GM18951 (cell line): ENCODE results near the gene CAMK2A.

Source experiments
- POLR2A ChIP-seq: IDR thresholded peaks from 4 replicates; pipeline ENCODE4 v1.6.1; 2011; ENCODE audit warnings: mild to moderate bottlenecking; ENCODE audit not compliant: insufficient read length, insufficient read depth; ENCODE audit errors: extremely low read depth
- in situ Hi-C: fragments of 300-500 bp; cut with MboI; formaldehyde crosslinking; loops from one replicate; pipeline ENCODE4 v1.12.0; 2022; ENCODE audit warnings: low sequenced_read_pairs, mixed read lengths, inconsistent platforms; ENCODE audit not compliant: unreplicated experiment

Gene CAMK2A

DNA sequence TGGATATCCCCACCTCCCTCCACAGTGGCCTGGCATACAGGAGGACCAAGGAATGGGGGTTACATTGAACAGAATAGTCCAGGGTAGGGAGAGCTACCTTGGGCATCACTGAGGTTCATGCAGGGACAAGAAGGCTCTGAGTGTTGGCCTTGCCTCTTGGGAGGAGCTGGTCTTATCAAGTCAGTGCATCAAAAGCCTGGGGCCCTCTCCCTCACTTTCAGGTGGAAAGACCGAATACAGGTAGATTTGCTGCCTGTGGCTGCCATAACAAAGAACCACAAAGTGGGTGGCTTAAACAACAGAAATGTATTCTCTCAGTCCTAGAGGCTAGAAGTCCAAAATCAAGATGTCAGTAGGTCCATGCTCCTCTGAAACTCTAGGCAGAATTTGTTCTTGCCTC lies 31.6 kb upstream of the CAMK2A start:
- no peak for TF ChIP-seq POLR2A
- in situ Hi-C loops = no loop called here

DNA sequence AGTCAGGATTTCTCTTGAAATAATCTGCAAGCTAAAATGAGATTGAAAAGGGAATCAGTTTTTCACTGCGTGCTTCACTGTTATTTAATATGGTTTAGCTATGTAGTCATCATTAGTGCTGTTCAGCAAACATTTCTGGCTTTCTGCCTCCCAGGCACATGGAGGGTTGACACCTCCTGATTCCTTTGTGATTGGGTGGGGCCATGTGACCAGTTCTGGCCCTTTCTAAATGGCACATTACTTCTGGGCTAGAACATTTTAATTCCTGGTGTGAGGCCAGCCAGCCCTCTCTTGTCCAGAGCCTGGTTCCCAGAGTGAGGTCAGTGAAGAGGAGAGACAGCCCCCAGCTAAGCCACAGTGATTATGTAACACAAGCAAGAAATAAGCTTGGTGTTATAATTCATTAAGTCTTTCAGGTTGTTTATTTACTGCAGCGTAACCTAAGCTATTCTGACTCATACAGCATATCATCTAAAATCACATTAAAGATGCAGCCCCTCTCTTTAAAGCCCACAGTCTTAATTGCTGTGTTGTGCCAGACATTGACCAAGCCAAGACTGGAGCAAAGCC lies 30.6 kb upstream of the CAMK2A start:
- in situ Hi-C loops = no loop called here

DNA sequence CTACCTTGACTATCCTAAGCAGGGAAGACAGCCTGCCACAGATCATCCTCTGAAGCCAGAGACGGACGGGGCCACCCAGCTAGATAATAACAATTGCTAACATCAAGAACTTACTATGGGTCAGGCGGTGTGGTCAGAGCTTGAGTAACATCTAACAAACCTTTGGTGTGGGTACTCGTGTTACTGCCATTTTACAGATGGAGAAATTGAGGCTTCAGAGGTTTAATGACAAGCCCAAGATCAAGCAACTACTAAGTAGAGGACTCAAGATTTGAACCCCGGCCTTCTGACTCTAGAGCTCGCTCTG lies 29.9 kb upstream of the CAMK2A start:
- no peak for TF ChIP-seq POLR2A
- in situ Hi-C loops = no loop called here

More for the DNA sequence above, 30.6 kb upstream of the CAMK2A start:
- TF ChIP-seq POLR2A = no peak

DNA sequence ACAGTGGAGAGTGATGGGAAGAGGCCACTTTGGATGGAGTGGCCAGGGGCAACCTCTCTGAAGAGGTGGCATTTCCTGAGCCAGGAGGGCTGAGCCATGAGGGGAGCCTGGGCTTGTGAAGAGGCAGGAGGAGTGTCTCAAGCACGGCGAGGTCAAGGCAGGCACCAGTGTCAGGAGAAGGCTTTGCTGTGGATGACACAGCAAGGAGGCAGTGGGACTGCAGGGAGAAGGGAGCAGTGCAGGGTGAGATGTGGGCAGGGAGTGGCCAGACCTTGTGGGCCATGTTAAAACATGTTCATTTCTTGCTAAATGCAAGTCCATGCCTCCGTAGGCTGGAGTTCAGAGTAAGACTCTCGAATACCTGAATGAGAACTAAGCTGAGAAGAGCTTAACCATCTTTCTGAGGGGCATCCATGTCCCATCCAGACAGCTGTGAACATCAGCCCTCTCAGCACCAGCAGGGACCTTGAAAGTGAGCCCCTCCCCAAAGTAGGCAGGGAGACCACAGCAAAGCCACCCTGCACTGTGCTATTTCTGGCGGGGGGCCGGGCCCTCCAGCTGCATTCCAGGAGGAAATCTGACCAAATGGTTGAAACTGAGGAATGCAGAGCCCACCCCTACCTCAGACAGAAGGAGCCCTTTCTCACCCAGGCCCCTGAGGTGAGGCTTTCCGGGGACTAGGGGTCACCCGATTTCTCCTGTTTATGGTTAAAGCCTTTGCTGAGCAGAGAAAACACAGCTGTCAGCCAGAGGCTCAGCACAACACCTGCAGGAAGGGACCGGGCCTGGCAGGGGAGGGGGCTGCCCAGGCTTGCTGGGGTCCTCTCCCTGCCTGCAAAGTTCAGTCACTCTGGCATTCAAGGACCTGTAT lies 29.3 kb upstream of the CAMK2A start:
- in situ Hi-C loops = no loop called here
- no peak for TF ChIP-seq POLR2A

DNA sequence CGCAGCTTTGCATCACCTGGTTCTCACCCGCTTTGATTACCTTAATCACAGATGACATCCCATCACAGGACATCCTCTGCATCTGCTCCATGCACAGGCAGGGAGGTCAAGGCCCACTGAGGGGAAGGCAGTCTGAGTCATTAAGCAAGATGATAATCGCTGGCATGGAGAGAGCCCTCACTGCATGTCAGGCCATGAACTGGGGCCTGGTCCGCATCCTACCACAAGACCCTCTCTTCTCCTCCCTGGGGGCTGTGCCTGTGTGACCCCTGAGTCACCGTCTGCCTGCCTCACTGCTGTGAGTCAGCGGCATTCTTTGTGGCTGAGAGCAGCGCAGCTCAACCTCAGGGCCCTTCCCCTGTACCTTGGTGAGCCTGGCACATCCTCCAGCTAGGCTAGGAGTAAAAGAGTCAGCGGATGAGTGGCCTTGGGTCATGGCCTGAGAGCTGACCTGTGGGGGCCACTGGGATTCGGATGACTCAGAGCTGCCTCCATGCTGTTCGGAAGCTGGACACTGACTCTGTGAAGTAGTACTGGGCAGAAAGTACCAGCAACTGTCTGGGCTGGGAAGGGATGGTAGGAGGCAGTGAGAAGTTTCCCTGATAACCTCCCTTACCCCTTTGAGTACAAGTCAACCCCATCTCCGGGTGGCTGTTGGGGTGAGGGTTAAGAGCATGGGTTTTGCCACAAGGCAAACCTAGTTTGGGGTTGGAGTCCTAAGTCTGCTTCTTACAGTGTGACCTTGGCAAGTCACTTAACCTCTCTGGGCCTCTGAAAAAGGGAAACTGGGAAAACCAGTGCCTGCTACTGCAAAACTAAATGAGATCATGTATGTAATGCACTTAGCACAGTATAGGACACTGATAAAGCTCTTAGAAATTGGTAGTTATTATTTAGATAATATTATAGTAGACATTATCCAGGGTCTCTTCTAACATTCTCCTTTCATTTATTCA lies 27.8 kb upstream of the CAMK2A start:
- in situ Hi-C loops = no loop called here
- TF ChIP-seq POLR2A = no peak

DNA sequence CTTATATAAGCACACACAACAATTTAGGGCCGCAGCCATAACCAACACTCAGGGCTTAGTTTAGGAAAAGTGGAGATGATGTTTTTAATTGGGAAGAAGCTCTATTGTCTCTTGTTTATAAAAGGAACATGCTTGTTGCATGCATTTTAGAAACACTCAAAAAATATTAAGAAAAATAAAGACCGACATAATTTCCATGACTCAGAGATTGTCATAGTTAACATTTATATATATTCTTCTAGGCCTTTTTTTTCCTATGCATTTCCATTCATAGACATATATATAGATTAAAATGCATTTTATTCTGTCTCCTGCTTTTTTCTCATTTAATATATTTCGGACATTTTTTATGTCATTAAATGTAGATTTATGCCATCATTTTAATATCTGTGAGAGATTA lies 26.7 kb upstream of the CAMK2A start:
- in situ Hi-C loops = no loop called here
- no peak for TF ChIP-seq POLR2A

DNA sequence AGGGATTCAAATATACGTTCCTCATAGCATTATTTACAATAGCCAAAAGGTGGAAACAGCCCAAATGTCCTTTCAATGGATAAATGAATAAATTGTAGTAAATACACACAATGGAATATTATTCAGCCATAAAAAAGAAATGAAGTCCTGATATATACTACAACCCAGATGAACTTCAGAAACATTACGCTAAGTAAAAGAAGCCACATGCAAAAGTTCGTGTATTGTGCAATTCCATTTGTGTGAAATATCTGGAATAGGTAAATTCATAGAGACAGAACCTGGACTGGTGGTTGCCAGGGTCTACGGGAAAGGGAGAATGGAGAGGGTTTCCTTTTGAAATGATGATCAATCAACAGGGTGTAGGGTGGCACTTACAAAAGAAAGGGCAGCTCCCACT lies 25.7 kb upstream of the CAMK2A start:
- no peak for TF ChIP-seq POLR2A
- in situ Hi-C loops = no loop called here

DNA sequence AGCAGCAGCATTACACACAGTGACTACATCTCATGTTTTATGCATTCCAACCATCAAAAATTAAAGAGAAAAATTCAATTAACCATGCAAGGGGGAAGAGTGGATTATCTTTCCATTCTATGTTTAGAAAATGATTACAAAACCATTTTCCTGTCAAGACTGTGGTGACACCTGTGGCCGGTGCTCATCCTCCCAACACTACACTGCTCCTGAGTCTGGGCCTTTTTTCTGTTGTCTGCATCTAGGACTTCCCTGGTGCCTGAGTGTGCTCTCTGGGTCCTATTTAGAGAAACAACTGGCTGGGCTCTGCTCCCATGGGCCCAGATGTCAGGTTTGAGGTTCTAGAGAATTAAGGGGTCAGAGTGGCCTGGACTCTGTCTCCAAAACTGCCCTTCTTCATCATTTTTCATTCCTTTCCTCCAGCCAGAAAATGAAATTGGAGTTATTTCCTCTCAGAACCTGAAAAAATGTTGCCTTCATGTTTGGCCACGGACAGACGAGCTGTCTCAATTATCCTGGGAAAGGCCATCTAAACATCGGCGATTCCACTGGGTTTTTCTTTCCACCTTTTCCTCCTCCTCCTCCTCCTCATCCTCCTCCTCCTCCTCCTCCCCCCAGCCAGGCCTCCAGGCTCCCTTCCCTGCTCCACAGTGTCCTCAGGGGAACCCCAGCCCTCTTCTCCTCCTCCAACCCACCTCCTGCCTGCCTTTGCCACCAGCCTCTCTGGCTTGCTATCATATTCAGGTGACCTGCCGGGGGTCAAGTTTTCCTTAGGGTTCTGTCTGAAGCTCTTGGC lies 24.5 kb upstream of the CAMK2A start:
- no peak for TF ChIP-seq POLR2A
- in situ Hi-C loops = no loop called here

DNA sequence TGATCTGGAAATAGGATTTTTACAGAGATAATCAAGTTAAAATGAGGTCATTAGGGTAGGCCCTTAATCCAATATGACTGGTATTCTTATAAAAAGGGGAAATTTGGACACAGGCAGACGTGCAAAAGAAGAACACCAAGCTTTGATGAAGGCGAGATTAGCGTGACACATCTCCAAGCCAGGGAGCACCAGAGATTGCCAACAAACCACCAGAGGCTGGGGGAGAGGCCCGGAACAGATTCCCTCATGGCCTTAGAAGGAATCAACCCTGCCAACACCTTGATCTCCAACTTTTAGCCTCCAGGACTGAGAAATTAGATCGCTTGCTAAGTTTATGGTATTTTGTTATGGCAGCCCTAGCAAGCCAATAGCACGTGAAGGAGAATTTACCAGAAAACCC lies 23.9 kb upstream of the CAMK2A start:
- in situ Hi-C loops = no loop called here
- no peak for TF ChIP-seq POLR2A

DNA sequence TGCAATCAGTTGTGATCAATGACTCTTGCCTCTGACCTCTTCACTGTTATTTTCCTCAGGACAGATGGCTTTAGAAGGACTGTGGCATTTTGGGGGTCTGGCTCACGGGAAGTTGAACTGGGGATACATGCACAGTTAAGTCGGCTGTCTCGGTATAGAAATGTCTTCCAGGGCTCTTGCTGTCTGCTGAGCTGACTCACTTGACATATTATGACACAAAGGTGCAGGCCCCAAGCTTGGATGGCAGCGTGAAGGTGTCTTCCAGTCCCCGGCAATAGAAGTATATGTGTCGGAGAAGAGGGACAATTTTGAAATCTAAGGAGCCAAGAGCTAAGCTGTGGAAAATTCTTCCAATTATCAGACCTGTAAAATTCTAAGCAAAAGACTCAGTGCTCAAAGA lies 22.9 kb upstream of the CAMK2A start:
- TF ChIP-seq POLR2A = no peak
- in situ Hi-C loops = no loop called here

DNA sequence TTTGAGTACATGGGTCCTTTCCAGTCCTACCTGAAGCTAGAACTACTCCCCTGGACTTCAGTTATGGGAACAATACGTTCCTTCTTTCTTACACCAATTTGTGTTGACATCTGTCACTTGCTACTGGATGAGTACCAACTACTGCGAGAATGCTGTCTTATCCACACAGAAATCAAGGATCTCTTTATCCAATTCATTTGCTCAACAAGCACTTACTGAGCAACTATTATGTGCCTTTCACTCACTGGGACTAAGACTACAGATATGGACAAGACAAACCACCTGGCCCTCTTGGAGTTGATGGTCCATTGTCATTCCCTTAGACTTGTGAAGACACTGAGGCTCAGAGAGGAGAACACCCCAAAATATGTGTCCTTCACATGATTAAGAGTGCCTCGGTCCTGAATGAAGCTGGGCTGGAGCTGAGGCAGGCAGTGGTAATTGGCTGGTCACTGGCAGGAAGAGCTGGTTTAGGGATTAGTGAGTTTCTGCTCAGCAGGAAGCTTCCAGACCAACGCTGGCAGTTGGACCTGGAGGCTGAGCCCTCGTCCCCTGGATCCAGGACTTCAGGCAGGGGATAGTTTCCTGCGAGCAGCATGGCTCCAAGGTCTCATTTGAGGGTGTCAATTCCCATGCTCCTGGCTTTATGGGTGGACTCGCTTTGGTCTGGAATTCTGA lies 21.6 kb upstream of the CAMK2A start:
- in situ Hi-C loops = no loop called here
- no peak for TF ChIP-seq POLR2A

DNA sequence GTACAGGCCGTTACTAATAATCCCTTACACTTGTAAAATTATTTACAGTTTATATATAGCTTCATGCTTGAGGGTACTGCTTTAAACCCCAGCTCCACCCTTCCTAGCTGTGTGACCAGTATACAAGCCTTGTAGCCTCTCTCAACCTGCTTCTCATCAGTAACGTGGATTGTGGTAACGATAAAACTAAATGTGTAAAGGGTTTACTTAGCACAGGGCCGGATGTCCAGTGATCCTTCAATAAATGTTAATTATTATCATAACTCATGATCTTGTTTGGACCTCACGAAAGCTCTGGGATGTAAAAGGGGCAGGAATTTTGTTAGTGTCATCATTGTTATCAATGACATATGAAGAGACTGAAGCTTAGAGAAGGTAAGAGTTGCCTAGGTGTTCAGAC lies 20.7 kb upstream of the CAMK2A start:
- in situ Hi-C loops = no loop called here
- no peak for TF ChIP-seq POLR2A

DNA sequence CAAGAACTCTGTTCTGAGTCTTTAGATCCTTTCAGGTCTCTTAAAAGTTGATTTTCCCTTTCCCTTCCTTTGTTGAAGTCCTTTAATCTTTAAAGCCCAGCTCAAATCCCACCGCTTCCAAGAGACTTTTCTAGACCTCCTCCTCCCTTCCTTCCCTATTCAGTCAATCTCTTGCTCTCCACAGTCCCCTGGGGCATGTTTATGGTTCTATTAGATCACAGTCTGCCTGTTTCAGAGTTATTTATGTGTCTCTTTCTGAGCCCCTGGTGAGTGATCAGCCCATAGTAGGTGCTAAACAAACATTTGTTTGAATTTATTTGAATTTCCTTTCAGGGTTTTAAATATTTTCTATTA lies 20.3 kb upstream of the CAMK2A start:
- no peak for TF ChIP-seq POLR2A
- in situ Hi-C loops = no loop called here
